ENCODE measurements around the gene SLC41A3.

Gene SLC41A3

GRCh38 chr3:126126811-126127431, 43.0 kb upstream of the SLC41A3 start:
- H3K27me3 Mint-ChIP-seq (ENCODE audit: low read depth): peaks cover 9% of the 10 kb centered on the region
- H3K4me3 Mint-ChIP-seq: no peak overlapping the region
- no peaks in the 10 kb centered on the region for H3K36me3 Mint-ChIP-seq (ENCODE audit: low read depth)
- no peaks in the 10 kb centered on the region for H3K9me3 Mint-ChIP-seq
- no peak overlapping the region for H3K27ac Mint-ChIP-seq
- no peak for TF ChIP-seq CTCF (IDR thresholded peaks at IDR 0.05; ENCODE audit: unreplicated experiment in 3 of 3)
- H3K4me1 Mint-ChIP-seq: no peaks in the 10 kb centered on the region

GRCh38 chr3:126126286-126126685, 42.4 kb upstream of the SLC41A3 start:
- Mint-ChIP-seq H3K36me3 (ENCODE audit: low read depth) (no peaks in the 10 kb centered on the region), H3K9me3 (no peaks in the 10 kb centered on the region)

DNA sequence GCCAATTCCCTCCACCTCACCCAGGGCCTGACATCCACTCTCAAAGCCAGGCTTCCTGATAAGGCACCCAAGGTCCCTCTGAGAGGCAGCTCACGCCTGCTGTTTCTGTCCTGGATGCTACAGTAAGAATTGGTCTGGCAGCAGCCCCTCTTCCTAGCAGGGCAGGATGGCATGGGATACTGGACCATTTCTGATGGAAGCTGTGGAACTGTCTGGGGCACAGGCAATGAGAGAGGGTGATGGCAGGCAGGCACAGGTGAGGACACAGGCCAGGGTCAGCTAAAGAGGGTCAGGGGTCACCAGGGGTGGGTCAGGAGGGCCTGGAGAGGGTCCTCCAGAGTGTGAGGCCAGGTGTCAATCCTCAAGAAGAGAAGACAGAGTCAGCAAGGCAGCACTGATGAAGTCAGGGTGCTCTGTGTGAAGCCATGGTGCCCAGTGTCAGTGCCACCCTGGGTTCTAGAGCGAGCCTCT, 41.9 kb upstream of the SLC41A3 start:
- Mint-ChIP-seq H3K27ac (no peak overlapping the region), H3K36me3 (ENCODE audit: low read depth) (no peaks in the 10 kb centered on the region), H3K4me1 (no peaks in the 10 kb centered on the region), H3K27me3 (ENCODE audit: low read depth) (peaks cover 9% of the 10 kb centered on the region), H3K4me3 (no peak overlapping the region), H3K9me3 (no peaks in the 10 kb centered on the region)
- TF ChIP-seq CTCF (IDR thresholded peaks at IDR 0.05; ENCODE audit: unreplicated experiment in 3 of 3): no peak

More at GRCh38 chr3:126126286-126126685, 42.4 kb upstream of the SLC41A3 start:
- Mint-ChIP-seq H3K4me1 (no peaks in the 10 kb centered on the region), H3K27me3 (ENCODE audit: low read depth) (peaks cover 9% of the 10 kb centered on the region), H3K27ac (no peak overlapping the region), H3K4me3 (no peak overlapping the region)
- no peak for TF ChIP-seq CTCF (IDR thresholded peaks at IDR 0.05; ENCODE audit: unreplicated experiment in 3 of 3)

GRCh38 chr3:126125341-126125740, 41.4 kb upstream of the SLC41A3 start:
- Mint-ChIP-seq H3K4me3 (no peak overlapping the region), H3K4me1 (no peaks in the 10 kb centered on the region), H3K36me3 (ENCODE audit: low read depth) (no peaks in the 10 kb centered on the region), H3K27me3 (ENCODE audit: low read depth) (peaks cover 9% of the 10 kb centered on the region), H3K27ac (no peak overlapping the region), H3K9me3 (no peaks in the 10 kb centered on the region)
- no peak for TF ChIP-seq CTCF (IDR thresholded peaks at IDR 0.05; ENCODE audit: unreplicated experiment in 3 of 3)

GRCh38 chr3:126124896-126125295, 41.0 kb upstream of the SLC41A3 start:
- Mint-ChIP-seq H3K9me3 (no peaks in the 10 kb centered on the region), H3K4me3 (no peak overlapping the region), H3K27me3 (ENCODE audit: low read depth) (peaks cover 9% of the 10 kb centered on the region), H3K36me3 (ENCODE audit: low read depth) (no peaks in the 10 kb centered on the region), H3K27ac (no peak overlapping the region), H3K4me1 (no peaks in the 10 kb centered on the region)
- no peak for TF ChIP-seq CTCF (IDR thresholded peaks at IDR 0.05; ENCODE audit: unreplicated experiment in 3 of 3)

Measured in nephron (organoid).